Stimulated activated CD8-positive, alpha-beta memory T cell treated with anti-CD3 and anti-CD28 coated beads, Interleukin-4, amount 100 ng/mL, for 24 hours (primary cell): ENCODE data around the gene SHLD2.
"Not testable (repeated sequence)": the region's sequence is repeated elsewhere in the genome, so short reads cannot be mapped to it uniquely, and the experiment has no call there.

Experiments
- DNase-seq: peaks from one replicate; pipeline ENCODE4 v3.0.0-alpha.2; 2020; ENCODE audit warnings: low read depth

Gene SHLD2

DNA sequence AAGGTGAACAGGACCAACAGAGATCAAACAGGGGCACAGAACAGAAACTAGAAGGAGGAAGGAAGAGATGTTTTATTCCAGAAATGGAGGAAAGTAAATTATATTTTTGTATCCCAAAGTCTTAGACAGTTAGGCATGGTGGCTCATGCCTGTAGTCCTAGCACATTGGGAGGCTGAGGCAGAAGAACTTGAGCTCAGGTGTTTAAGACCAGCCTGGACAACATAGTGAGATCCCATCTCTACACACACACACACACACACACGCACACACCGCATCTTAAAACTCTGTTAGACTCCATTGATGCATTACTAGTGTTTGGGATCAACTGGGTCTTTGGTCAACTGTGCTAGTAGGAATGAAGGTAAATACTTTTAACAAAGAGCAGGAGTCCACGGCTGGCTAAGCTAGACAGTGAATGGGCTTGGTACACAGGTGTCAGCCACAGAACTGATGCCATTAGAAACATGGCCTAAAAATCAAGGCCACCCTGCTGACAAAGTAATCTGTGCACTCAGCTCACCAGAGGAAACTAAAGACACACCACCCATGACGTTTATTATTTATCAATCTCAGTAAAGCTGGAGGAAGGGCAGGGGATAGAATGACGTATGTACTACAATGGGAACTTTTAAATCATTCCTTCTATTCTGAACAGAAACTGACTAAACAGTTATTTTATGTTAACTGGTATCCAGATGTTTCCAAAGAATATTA is 11.3 kb upstream of the SHLD2 start:
- DNase-seq = not testable (repeated sequence)

DNA sequence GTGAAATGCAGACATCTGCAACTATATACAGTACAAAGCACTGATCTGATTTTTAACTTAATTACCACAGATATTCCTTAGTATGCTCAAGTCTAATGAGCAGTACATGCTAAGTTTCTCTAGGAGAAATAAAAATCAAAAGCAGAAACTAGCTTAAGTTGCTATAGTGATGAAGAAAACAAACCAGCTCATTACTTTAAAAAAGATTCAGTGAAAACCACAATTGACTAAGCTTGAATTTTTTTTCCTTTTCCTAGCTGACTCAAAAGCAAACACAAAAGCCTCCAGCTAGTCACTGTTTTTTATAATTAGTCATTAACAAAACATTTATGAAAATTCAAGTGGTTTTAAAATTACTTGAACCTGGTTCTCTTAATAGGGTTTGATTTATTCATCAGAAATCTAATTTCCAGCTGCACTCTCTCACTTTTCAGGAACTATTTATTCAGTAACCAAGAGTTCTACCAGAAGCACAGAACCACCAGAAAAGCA is 10.7 kb upstream of the SHLD2 start:
- DNase-seq = not testable (repeated sequence)

DNA sequence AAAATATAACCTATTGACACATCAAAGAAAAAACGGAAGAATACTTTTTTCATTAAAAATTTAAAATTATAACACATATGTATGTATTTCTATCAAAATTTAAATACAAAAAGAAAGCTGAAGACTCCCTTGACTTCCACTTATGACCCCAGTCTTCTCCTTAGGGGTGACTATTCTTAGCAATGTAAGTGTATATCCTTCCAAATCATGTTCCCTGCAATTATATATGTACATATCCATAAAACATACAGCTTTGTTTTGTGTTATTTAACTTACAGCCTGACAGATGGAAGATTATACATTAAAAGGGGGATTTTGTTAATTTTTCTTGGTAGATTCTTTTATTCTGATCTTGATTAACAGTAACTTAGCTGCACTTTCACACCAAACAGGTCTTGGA is 9.5 kb upstream of the SHLD2 start:
- no peak for DNase-seq

DNA sequence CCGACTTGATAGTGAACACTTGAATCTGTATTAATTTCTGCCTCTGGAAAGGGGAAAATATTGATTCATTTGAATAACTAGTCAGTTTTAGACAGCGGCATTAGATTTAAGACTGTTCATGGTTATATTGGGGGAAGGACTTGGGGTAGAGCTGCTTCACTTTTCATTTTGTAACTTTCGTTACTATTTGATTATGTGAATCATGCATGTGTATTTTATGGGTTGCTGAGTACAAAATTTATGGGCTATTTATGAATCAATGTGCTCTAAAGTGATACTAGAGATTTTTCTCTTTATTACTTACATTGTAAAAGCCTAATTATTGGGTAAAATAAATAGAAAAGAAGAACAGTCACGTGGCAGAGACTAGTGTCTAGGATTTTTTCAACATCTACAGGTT is 5.3 kb upstream of the SHLD2 start:
- DNase-seq = no peak

DNA sequence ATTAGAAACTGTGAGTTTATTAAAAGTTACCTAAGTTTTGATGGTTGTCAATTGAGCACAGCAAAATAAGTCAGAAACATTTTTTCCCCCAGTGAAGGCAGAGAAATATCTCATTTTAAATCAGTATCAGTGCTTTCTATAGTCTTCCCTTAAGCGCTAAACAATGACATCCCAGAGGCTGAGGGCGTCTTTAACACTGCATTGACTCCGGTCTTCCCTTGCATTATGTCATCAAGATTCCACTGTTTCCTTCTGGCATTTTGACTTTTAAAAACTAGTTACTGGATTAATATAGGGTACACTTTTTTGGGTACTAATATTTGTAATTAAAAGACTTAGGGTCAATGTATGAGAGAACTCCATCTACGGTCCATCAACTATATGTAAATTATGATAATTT is 4.2 kb upstream of the SHLD2 start:
- no peak for DNase-seq

DNA sequence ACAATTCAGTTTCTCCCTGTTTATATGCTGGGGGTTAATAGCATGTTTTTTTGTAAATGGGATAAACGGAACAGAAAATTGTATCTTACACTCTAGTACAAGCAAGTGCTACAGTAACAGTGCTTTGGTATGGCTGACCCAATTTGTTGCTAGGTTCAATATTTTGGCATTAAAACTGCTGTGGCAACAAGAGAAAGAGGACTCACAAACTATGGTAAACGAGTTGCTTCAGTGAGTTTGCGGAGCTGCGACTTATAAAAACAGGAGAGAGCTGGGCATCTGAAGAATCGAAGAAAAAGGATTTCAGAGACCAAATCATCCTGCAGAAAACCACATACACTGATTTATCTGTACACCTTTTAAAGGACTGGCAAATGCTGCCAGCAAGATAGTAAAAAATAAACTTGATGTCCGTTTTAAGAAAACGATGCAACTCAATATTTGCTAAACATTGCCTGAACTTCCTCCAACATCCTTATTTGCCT is 2.6 kb upstream of the SHLD2 start:
- no peak for DNase-seq

DNA sequence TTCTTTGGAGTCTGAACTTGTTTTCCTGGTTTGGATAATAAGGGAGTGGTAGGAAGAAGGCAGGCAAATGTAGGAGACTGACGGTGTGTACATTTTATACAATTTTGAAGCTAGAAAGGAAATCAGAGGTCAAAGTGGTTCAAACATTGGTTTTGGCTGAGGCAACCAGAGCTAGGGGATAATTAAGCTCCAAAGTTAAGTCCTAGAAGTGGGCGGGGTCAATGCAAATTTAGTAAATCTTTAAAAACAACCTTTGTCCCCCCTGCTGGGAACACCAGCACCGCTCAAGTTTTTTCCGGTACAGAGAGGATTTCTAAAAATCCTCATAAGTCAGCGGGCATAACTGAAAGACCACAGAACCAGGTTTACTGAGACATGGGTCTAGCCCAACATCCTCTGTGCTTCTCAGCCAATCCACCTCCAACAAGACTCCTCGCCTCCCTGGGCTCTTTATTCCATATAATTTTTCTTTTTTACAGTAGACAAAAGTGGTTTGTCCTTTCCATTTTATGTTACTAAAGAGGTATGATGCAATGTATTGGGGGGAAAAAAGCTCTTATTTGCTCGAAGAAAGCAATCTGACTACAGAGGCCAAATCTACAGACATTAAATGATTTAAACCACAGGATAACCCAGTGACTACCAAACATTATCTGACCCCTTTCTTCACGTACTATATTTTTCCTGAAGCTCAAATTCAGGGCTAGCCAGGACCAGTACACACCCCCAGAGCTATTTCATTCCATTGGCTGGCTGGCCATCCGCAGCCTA is 2.0 kb upstream of the SHLD2 start:
- no peak for DNase-seq

DNA sequence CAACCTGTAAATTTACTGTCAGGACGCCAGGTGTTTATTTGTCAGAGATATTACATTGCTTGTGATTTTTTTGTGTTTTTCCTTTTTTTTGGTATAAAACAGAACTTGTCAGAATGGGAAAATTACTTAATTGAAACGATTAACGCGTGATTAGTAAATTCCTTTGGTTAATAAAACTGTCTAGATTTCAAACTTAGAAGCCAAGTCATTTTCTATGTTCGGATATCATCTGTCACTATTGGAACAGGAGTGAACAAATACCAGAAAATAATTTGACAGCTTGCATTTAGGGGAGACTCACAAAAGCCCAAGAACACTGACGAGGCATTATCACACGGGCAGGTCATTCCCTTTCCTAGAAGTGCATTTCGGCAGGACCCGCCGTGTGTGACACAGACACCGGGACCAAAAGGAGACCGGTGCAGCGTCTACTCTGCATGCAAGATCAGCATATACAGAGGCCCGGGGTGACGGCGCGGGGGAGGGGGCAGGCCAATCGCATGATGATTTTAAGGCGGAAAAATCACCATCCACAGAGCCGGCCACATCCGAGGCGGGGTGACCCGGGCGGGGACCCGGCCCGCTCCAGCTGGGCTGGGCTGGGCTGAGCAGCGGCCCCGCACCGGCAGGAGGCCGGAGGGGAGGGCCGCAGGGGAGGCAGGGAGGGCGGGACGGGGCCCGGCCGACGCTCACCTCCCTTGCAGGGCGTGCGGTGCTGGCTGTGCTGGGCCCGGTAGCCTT is 1.2 kb upstream of the SHLD2 start:
- DNase-seq = peak; percentile 66

DNA sequence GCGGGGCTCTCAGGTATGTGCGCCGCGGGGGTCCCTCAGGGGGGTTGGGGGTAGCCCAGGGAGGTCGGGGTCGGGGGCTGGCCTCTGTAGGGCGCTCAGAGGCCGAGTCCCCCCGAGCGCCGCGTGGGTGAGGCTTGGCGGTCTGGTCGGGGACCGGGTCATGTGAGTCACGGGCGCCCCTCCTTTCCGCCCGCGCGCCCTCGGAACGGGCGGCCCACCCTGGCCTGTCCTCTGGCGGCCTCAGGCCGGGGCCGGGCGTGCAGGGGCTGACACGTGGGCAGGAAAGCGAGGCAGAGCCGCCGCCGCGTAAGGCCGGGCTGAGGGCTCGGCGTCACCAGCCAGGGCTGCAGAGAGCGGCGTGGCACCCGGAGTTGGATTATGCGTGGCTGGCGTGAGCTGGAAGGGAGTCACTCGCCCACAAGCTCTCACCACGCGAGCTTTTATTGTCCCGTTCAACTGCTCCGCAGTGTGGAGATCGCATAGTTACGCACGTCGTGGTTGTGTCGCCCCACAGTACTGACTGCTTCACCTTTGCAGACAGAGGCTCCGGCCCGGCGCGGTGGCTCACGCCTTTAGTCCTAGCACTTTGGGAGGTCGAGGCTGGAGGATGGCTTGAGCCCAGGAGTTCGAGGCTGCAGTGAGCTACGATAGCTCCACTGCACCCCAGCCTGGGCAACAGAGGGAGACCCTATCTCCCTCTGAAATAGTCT is 385 bp downstream of the SHLD2 start:
- peak; percentile 74 for DNase-seq

DNA sequence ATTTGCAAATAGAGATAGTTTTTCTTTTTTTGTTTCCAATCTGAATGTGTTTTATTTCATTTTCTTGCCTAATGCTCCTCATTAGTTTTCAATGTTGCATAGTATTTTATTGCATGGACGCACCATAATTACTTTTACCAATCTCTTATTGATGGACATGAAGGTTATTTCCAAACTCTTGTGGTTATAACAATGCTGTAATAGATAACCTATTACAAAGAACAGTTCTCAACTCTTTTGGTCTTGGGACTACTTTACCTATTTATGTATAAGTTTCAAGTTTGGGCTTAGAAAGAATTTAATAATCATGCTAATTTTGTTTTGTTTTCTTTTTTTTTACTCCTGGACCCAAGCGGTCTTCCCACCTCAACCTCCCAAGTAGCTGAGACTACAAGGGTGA is 7.0 kb downstream of the SHLD2 start:
- DNase-seq = no peak

DNA sequence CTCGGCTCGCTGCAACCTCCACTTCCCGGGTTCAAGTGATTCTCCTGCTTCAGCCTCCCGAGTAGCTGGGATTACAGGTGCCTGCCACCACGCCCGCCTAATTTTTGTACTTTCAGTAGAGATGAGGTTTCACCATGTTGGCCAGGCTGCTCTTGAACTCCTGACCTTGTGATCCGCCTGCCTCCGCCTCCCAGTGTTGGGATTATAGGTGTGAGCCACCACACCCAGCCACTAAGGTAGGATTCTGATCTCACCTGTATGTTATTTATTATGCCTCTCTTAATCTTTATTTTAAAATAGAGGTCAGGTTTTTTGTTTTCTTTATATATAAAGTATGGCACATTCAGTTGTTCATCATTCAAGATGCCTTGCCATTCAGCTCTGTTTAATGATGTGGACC is 9.7 kb downstream of the SHLD2 start:
- not testable (repeated sequence) for DNase-seq

DNA sequence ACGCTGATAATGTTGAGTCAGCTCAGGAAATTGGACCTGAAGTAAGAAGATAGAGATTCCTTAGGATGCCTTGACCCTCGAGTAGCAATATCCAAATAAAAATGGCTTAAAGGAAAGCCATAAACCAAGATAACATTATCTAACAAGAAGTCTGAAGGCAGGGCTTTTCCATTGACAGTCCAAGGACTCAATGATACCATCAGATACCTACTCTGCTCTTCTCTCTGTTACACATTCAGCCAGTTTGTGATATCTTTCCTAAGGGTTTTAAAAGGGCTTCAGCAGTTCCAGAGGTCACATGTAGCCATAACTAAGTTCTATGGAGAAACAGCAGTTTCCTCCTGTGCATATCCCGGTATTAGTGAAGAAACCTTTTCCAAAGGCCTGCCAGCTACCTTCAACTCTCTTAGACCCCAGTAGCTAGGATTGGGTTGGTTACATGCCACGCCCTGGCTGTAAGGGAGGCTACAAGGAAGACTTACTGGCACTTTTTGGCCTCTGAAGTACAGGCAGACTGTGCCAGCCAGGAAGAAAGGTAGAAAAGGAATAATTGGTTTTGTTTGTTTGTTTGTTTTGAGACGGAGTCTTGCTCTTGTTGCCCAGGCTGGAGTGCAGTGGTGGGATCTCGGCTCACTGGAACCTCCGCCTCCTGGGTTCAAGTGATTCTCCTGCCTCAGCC is 10.6 kb downstream of the SHLD2 start:
- no peak for DNase-seq

DNA sequence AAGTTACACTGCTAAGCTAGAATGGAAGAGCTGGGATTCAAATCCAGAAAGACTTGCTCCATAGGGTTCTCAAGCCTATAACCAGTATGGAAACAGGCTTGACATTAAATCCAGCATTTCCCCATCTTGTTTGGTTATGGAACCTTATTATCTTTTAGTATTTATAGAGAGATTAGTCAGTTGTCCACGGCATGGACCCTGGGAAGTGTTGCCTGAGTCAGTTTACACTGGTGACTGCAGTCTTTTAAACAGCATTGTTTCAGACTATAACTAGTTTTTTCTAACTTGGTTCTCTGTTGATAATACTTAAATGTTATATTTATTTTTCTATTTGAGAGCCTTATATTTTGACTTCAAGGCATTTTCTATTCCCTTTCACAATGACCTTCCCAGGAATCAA is 23.1 kb downstream of the SHLD2 start:
- DNase-seq = not testable (repeated sequence)

DNA sequence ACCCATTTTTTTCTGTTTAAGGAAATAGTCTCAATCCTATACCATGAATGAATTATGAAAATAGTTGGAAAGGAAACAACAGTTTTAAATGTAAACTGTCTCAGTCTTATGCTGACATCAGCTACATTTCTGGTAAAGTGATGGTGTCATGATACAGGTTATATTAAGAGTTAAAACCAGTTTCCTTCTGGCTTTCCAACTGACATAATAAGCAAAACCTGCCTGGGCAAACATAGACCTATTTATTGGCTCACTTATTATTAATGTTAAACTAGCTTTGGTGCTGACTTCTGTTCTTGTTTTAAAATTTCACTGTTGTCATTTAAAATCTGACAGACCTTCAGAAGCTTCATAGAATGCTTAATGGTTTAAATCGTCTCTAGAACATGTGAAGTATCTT is 24.0 kb downstream of the SHLD2 start:
- DNase-seq = not testable (repeated sequence)

DNA sequence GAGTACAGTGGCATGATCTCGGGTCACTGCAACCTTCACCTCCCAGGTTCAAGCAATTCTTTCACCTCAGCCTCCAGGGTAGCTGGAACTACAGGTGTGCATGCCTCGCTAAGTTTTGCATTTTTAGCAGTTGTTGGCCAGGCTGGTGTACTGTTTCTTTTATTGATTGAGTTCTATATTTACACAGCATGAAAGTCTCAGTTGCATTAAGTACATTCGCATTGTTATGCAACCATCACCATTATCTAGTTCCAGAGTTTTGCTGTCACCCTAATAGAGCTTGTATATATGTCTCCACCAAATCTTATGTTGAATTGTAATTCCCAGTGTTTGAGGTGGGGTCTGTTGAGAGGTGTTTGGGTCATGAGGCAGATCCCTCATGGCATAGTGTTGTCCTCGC is 28.3 kb downstream of the SHLD2 start:
- not testable (repeated sequence) for DNase-seq

DNA sequence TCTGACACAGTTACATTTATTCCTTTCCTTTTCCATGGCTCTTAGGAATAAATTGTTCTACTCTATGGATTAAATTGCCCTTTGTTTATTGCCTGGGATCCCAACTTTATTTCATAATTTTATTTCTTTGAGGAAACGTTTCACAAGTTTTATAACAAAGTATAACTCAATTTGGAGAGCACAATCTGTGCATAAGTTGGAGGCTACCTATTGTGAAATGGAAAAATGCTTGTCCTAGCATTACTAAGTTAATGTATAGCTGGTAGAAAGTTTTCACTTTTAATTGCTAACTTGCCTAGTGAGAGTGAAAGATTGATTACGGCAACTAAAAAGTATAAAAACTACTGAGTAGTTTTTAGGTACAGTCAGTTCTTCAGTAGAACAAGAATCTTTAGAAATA is 32.0 kb downstream of the SHLD2 start:
- not testable (repeated sequence) for DNase-seq

DNA sequence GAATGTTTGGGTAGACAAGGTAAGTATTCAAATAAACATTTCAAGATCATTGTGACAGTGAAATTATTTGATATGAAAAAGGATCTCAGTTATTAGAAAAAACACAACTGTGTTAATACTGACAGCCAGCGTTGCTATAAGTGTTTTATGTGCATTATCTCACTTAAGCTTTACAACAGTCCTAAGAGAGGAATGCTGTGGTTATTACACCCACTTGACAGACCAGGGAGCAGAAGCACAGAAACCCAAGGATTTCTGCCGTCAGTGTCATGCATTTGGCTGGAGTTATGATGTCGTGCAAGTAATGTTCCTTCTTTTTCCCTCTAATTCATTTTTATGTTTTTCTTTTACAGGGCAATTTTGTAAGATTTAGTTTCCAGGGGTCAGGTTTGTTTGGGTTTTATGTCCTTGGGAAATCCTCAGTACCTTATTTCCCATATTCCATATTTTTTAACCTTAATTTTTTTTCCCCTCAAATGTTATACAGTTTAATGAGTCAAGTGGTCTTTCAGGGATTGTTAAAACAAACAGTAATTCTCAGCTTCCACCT is 32.7 kb downstream of the SHLD2 start:
- DNase-seq = not testable (repeated sequence)

DNA sequence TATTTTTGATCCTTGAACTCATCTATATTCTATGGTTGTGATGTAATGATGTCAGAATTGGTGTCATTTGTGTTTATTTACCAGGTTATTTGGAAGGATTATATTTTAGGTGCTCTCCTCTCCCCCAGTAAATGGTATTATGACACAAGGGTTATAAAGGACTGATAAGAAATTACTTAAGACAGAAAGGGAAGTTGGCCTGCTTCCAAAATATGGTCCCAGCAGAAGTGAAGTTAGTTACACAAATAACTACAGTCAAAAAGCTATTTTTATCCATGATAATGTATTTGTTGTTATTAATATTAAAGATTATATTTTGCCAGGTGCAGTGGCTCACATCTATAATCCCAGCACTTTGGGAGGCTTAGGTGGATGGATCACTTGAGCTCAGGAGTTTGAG is 37.2 kb downstream of the SHLD2 start:
- not testable (repeated sequence) for DNase-seq

DNA sequence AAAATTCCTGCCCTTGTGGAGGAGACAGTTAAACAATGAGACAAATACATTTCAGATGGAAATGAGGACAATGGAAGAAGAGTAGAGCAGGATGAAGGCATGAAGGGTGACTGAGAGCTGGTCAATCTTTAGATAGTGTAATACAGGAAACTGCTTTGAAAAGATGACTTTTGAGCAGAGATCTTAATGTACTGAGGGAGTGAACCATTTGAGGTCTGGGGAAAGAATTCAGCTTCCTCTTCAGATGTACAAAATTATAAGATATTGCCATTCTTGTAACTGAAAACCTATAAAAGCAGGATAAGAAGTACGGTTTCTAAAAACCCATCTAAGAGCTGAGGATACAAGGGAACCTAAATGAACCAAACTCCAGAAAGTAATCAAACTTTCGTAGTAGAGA is 38.9 kb downstream of the SHLD2 start:
- not testable (repeated sequence) for DNase-seq

DNA sequence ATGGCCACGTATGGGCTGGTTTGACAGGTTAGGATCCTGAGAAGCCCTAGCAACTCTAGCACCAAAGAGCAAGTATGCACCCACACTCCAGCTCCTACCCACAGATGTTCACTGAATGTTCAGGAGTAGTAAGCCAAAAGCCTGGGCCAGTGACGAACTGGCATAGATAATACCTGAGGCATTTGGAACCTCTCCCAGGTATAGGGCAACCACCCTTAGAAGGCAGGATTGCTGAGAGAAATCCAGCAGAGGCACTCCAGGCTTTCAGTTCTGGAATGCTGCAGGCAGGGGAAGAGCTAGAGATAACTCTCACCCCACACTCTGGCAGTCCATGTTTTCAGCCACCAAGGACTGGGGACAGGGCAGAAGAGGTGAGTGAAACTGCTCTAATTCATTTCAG is 39.4 kb downstream of the SHLD2 start:
- not testable (repeated sequence) for DNase-seq

DNA sequence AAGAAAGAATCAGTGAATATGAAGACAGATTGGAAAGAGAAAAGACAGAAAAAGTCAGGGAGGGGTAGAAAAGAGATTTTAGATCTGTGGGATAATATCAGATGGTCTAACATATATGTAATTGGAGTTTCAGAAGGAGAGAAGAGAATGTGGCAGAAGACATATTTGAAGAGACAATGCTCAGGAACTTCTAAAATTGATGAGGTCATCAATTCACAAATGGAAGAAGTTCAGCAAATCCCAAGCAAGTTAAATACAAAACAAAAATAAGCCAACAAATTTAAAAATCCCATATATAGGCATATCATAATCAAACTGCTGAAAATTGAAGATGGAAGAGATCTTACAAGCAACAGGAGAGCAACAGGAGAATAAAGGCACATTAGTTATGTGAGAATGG is 42.5 kb downstream of the SHLD2 start:
- not testable (repeated sequence) for DNase-seq
